GM21360 (cell line): ENCODE measurements around the gene LHX4.

Source experiments
- ATAC-seq: cut with Tn5 transposase; IDR thresholded peaks from one replicate; pipeline ENCODE4 v1.9.1; 2021; ENCODE audit warnings: mild to moderate bottlenecking, moderate library complexity; ENCODE audit not compliant: unreplicated experiment

The LHX4 gene

GRCh38 chr1:180294711-180295110 lies 64.6 kb downstream of the LHX4 start:
- no peak for ATAC-seq

- ATAC-seq = no peak
Observed at GRCh38 chr1:180295999-180296398, 65.9 kb downstream of the LHX4 start.

GRCh38 chr1:180299479-180300221 lies 69.6 kb downstream of the LHX4 start:
- no peak for ATAC-seq

- ATAC-seq = no peak
Observed at GRCh38 chr1:180301135-180301742, 71.2 kb downstream of the LHX4 start.

- no peak for ATAC-seq
Observed at GRCh38 chr1:180309338-180309737, 79.3 kb downstream of the LHX4 start.

GRCh38 chr1:180310095-180310494 lies 80.0 kb downstream of the LHX4 start:
- ATAC-seq = no peak

- no peak for ATAC-seq
Observed at GRCh38 chr1:180311011-180311730, 81.1 kb downstream of the LHX4 start.

- ATAC-seq = no peak
Observed at GRCh38 chr1:180312926-180313325, 82.9 kb downstream of the LHX4 start.

GRCh38 chr1:180327089-180327488 lies 97.0 kb downstream of the LHX4 start:
- no peak for ATAC-seq
